Gastroesophageal sphincter (tissue), 3 donors: ENCODE measurements around the gene C1QL3.

ENCODE experiments used
- EP300 ChIP-seq: sonication (generic); formaldehyde crosslinking; IDR thresholded peaks from one replicate; pipeline ENCODE4 v1.6.1; 2017; ENCODE audit warnings: antibody characterized with exemption, mild to moderate bottlenecking
- POLR2A ChIP-seq, 2 donors: fragments of 450-650 bp; IDR thresholded peaks; one replicate each; pipeline ENCODE4 v1.6.1; 2017; ENCODE audit warnings: antibody characterized with exemption in 2 of 2, mild to moderate bottlenecking in 2 of 2, moderate library complexity in 1 of 2
- TF ChIP-seq, protein P1 (sequence below), 4 experiments: fragments of 200-600 bp in 2 of 4; fragments of 450-650 bp in 2 of 4; sonication (generic) in 1 of 4; IDR thresholded peaks; one replicate each; pipeline ENCODE4 v1.5.1; 2017 to 2019; ENCODE audit warnings: antibody characterized with exemption in 4 of 4, mild to moderate bottlenecking in 2 of 4, moderate library complexity in 2 of 4

DNA sequence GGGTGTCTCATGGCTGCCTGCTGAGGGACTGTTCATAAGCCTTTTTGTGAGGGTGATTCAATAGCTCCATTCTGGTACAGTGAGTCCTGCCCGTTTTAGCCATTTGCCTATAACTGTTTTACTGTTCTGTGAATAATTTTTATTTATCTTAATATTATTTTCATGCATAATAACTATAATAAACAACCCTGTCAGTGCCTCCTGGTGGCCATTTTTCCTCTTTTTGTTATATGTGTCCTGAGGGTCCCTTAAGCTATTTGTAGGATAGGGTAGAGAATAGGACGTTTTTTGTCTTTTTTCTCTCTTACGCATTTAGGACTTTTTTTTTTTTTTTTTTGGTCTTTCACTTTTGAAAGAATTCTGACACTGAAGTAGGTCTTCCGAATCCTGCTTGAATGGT, 2.9 kb downstream of the C1QL3 start:
- TF ChIP-seq, protein P1, sequence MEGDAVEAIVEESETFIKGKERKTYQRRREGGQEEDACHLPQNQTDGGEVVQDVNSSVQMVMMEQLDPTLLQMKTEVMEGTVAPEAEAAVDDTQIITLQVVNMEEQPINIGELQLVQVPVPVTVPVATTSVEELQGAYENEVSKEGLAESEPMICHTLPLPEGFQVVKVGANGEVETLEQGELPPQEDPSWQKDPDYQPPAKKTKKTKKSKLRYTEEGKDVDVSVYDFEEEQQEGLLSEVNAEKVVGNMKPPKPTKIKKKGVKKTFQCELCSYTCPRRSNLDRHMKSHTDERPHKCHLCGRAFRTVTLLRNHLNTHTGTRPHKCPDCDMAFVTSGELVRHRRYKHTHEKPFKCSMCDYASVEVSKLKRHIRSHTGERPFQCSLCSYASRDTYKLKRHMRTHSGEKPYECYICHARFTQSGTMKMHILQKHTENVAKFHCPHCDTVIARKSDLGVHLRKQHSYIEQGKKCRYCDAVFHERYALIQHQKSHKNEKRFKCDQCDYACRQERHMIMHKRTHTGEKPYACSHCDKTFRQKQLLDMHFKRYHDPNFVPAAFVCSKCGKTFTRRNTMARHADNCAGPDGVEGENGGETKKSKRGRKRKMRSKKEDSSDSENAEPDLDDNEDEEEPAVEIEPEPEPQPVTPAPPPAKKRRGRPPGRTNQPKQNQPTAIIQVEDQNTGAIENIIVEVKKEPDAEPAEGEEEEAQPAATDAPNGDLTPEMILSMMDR (IDR thresholded peaks at IDR 0.05) = peak in 1 of 4 experiments; percentile 6
- no peak for TF ChIP-seq EP300
- no peak for TF ChIP-seq POLR2A (IDR thresholded peaks at IDR 0.05)
